WTC11 (cell line): ENCODE measurements around the gene ALOXE3. TPM values are rescaled to one million over a fixed set of nuclear protein-coding genes. Genes with fewer than 3 reads are reported as not detected.
A peak's percentile ranks its signal among the peaks of the same experiment; 100 is the strongest.

ENCODE experiments used
- ATAC-seq: fragments of 200-7000 bp; cut with Tn5 transposase; 2 replicates; pipeline ENCODE4 v1.10.0; 2021; ENCODE audit warnings: mild to moderate bottlenecking, moderate library complexity
- CTCF ChIA-PET: fragments of 300-600 bp; sonication (Branson Sonifier 250); formaldehyde crosslinking; loops from one replicate; lab custom pipeline; 2021; ENCODE audit warnings: antibody characterized with exemption; lab: Charles Lee
- POLR2A ChIA-PET: fragments of 350-600 bp; sonication (Branson Sonifier 250); formaldehyde crosslinking; loops from one replicate; lab custom pipeline; 2021; ENCODE audit warnings: antibody characterized with exemption; lab: Charles Lee
- DNase-seq: peaks from one replicate; pipeline ENCODE4 v3.0.0; 2021; ENCODE audit warnings: low spot score
- H3K27ac Mint-ChIP-seq: 2 replicates; pipeline ENCODE4 v1.8.0; 2021; ENCODE audit warnings: mixed read lengths
- H3K27me3 Mint-ChIP-seq: 2 replicates; pipeline ENCODE4 v1.8.0; 2021; ENCODE audit warnings: low read depth, mild to moderate bottlenecking, moderate library complexity, mixed read lengths
- H3K36me3 Mint-ChIP-seq: 2 replicates; pipeline ENCODE4 v1.8.0; 2021; ENCODE audit warnings: mixed read lengths
- H3K4me1 Mint-ChIP-seq: 2 replicates; pipeline ENCODE4 v1.8.0; 2022; ENCODE audit warnings: mixed read lengths
- H3K4me3 Mint-ChIP-seq: 2 replicates; pipeline ENCODE4 v1.8.0; 2021; ENCODE audit warnings: mild to moderate bottlenecking, moderate library complexity, mixed read lengths
- H3K9me3 Mint-ChIP-seq: 2 replicates; pipeline ENCODE4 v1.8.0; 2021; ENCODE audit warnings: mixed read lengths
- AR ChIP-seq: fragments of 250-450 bp; sonication (Bioruptor Pico); IDR thresholded peaks from 2 replicates; pipeline ENCODE4 v1.9.0; 2021; ENCODE audit warnings: mild to moderate bottlenecking
- ERG ChIP-seq: fragments of 250-450 bp; sonication (Bioruptor Pico); IDR thresholded peaks from 2 replicates; pipeline ENCODE4 v1.8.0; 2021; ENCODE audit warnings: mild to moderate bottlenecking
- ESRRA ChIP-seq: sonication (generic); formaldehyde crosslinking; IDR thresholded peaks from 2 replicates; pipeline ENCODE4 v1.8.1; 2022; ENCODE audit warnings: mild to moderate bottlenecking, missing genetic modification reagents, borderline replicate concordance
- ETV6 ChIP-seq: sonication (generic); formaldehyde crosslinking; IDR thresholded peaks from 2 replicates; pipeline ENCODE4 v1.8.1; 2022; ENCODE audit warnings: mild to moderate bottlenecking, missing genetic modification reagents
- FOXP1 ChIP-seq: sonication (generic); formaldehyde crosslinking; IDR thresholded peaks from 2 replicates; pipeline ENCODE4 v1.8.0; 2022; ENCODE audit warnings: missing genetic modification reagents, mild to moderate bottlenecking, moderate library complexity, borderline replicate concordance
- GABPB1 ChIP-seq: sonication (generic); formaldehyde crosslinking; IDR thresholded peaks from 2 replicates; pipeline ENCODE4 v1.8.1; 2023; ENCODE audit warnings: mild to moderate bottlenecking, missing genetic modification reagents
- JAZF1 ChIP-seq: fragments of 250-450 bp; sonication (Bioruptor Pico); IDR thresholded peaks from 2 replicates; pipeline ENCODE4 v1.9.0; 2021; ENCODE audit warnings: moderate library complexity, mild to moderate bottlenecking, inconsistent platforms
- NFYB ChIP-seq: sonication (generic); formaldehyde crosslinking; conservative IDR thresholded peaks from 2 replicates; pipeline ENCODE4 v1.8.0; 2022; ENCODE audit warnings: low read depth, missing genetic modification reagents
- NR2C2 ChIP-seq: sonication (generic); formaldehyde crosslinking; IDR thresholded peaks from 2 replicates; pipeline ENCODE4 v1.8.0; 2022; ENCODE audit warnings: mild to moderate bottlenecking, missing genetic modification reagents
- RELA ChIP-seq: sonication (generic); formaldehyde crosslinking; IDR thresholded peaks from 2 replicates; pipeline ENCODE4 v1.8.1; 2022; ENCODE audit warnings: missing genetic modification reagents, mild to moderate bottlenecking, borderline replicate concordance
- TP53 ChIP-seq: sonication (generic); formaldehyde crosslinking; IDR thresholded peaks from 2 replicates; pipeline ENCODE4 v1.8.1; 2023; ENCODE audit warnings: mild to moderate bottlenecking, missing genetic modification reagents
- ZBTB21 ChIP-seq: sonication (generic); formaldehyde crosslinking; IDR thresholded peaks from 2 replicates; pipeline ENCODE4 v1.8.1; 2023; ENCODE audit warnings: mild to moderate bottlenecking, missing genetic modification reagents, borderline replicate concordance
- ZNF138 ChIP-seq: sonication (generic); formaldehyde crosslinking; conservative IDR thresholded peaks from 2 replicates; pipeline ENCODE4 v1.8.1; 2022; ENCODE audit warnings: mild to moderate bottlenecking, moderate library complexity, missing genetic modification reagents
- ZNF263 ChIP-seq: sonication (generic); formaldehyde crosslinking; IDR thresholded peaks from 2 replicates; pipeline ENCODE4 v1.8.1; 2022; ENCODE audit warnings: low read depth, mild to moderate bottlenecking, moderate library complexity, missing genetic modification reagents
- ZNF423 ChIP-seq: fragments of 250-450 bp; sonication (Bioruptor Pico); IDR thresholded peaks from 2 replicates; pipeline ENCODE4 v2.1.2; 2022; ENCODE audit warnings: mild to moderate bottlenecking, moderate library complexity
- ZNF671 ChIP-seq: fragments of 250-450 bp; sonication (Bioruptor Pico); IDR thresholded peaks from 2 replicates; pipeline ENCODE4 v1.8.0; 2021; ENCODE audit warnings: mild to moderate bottlenecking
- total RNA-seq: library from RNA; stranded (reverse); gene quantifications from 3 replicates; pipeline ENCODE4 v1.2.3, GENCODE V29; 2021
- TF ChIP-seq, protein P1 (sequence below): sonication (generic); formaldehyde crosslinking; IDR thresholded peaks from 2 replicates; pipeline ENCODE4 v1.8.0; 2022; ENCODE audit warnings: mild to moderate bottlenecking, missing genetic modification reagents
- TF ChIP-seq, protein P2 (sequence below): fragments of 250-450 bp; sonication (Bioruptor Pico); conservative IDR thresholded peaks from 2 replicates; pipeline ENCODE4 v1.9.0; 2021; ENCODE audit warnings: mild to moderate bottlenecking
- TF ChIP-seq, protein P3 (sequence below): sonication (generic); formaldehyde crosslinking; IDR thresholded peaks from 2 replicates; pipeline ENCODE4 v1.8.1; 2022; ENCODE audit warnings: low read depth, mild to moderate bottlenecking, moderate library complexity, missing genetic modification reagents, borderline replicate concordance

Gene ALOXE3
- total RNA-seq, 1 experiment from 2014 or later, result 0.81 TPM

DNA sequence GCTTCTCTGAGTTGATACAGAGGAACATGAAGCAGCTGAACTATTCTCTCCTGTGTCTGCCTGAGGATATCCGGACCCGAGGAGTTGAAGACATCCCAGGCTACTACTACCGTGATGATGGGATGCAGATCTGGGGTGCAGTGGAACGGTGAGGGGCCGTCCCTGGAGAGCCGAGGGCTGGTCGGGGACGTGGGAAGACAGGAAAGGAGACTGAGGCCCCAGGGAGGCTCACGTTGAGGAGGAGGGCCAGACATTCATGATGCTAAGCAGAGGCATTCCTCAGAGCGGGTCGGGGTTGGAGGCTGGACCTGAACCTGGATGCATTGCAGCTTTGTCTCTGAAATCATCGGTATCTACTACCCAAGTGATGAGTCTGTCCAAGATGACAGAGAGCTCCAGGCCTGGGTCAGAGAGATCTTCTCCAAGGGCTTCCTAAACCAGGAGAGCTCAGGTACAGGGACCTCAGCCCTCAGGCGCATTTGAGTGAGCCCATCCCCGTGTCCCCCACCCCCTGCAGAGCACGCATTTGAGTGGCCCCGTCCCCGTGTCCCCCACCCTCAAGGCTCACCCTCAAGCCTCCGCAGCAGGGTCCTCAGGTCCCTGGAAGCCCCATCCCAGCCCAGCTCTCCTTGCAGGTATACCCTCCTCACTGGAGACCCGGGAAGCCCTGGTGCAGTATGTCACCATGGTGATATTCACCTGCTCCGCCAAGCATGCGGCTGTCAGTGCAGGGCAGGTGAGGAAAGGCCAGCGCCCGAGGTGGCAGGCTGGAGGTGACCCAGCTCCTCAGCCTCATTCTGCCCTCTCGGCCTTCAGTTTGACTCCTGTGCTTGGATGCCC is 71.2 kb downstream of the ALOXE3 start:
- no peak for TF ChIP-seq ZNF138
- no peak for TF ChIP-seq ESRRA (CRISPR knock-in tag)
- no peak for TF ChIP-seq AR (CRISPR knock-in tag)
- TF ChIP-seq RELA (CRISPR knock-in tag), result no peak
- no peak for TF ChIP-seq TP53 (CRISPR knock-in tag)
- TF ChIP-seq, protein P1, sequence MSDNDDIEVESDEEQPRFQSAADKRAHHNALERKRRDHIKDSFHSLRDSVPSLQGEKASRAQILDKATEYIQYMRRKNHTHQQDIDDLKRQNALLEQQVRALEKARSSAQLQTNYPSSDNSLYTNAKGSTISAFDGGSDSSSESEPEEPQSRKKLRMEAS (CRISPR knock-in tag), result no peak
- no peak for TF ChIP-seq ETV6 (CRISPR knock-in tag)
- TF ChIP-seq GABPB1 (CRISPR knock-in tag), result no peak
- TF ChIP-seq, protein P2, sequence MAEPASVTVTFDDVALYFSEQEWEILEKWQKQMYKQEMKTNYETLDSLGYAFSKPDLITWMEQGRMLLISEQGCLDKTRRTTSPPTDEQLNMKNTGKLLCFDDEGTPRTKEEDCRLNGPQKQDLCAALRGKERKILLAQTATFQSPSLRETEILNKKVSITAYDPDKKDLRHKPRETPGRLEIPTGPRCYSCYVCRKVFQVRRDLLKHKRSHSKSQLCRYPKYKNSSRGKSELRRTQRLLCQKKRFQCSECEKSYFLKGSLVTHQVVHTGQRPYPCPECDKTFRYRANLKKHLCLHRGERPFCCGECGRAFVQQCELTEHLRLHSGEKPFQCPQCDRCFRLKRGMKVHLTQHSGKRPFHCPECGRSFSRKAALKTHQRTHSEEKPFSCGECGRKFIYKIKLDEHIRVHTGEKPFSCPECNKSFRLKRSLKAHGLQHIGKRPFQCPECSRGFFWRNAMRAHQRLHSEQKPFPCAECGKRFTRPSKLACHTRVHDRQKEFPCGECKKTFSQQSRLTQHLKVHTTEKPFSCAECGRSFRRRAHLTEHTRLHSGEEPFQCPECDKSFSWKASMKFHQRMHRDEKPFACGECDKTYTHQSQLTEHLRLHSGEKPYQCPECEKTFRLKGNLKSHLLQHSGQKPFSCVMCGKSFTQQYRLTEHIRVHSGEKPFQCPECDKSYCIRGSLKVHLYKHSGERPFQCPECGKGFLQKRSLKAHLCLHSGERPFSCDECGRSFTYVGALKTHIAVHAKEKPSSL, result no peak
- no peak for TF ChIP-seq FOXP1 (CRISPR knock-in tag)
- TF ChIP-seq ZBTB21 (CRISPR knock-in tag), result no peak
- no peak for TF ChIP-seq NR2C2
- no peak for TF ChIP-seq ZNF263
- TF ChIP-seq, protein P3, sequence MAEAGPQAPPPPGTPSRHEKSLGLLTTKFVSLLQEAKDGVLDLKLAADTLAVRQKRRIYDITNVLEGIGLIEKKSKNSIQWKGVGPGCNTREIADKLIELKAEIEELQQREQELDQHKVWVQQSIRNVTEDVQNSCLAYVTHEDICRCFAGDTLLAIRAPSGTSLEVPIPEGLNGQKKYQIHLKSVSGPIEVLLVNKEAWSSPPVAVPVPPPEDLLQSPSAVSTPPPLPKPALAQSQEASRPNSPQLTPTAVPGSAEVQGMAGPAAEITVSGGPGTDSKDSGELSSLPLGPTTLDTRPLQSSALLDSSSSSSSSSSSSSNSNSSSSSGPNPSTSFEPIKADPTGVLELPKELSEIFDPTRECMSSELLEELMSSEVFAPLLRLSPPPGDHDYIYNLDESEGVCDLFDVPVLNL (CRISPR knock-in tag), result no peak
- no peak for TF ChIP-seq ZNF671
- no peak for TF ChIP-seq ERG
- no peak for TF ChIP-seq JAZF1 (CRISPR knock-in tag)
- TF ChIP-seq ZNF423 (CRISPR knock-in tag), result no peak
- TF ChIP-seq NFYB (CRISPR knock-in tag), result no peak
- no peak for DNase-seq
- ChIA-PET POLR2A (no interaction called here), CTCF (interaction anchor here (0.7 to 1.6 kb wide), 10 partner anchors 7 to 159 kb away, joined by 3 to 6 read pairs (median 4); partner anchors contain the start of gene CHD3)
- Mint-ChIP-seq H3K4me1 (peaks cover 2% of the 10 kb centered on the region; the same call in 1 of the 2 replicates), H3K27ac (peak overlapping the region; percentile 45; the same call in 1 of the 2 replicates), H3K36me3 (no peaks in the 10 kb centered on the region), H3K4me3 (no peak overlapping the region), H3K9me3 (no peaks in the 10 kb centered on the region), H3K27me3 (peaks cover 3% of the 10 kb centered on the region; the same call in 1 of the 2 replicates)
- no peak for ATAC-seq
